Esophagus muscularis mucosa (tissue), 4 donors: ENCODE data around the gene CD2AP. TPM values are rescaled to one million over a fixed set of nuclear protein-coding genes. Genes with fewer than 3 reads are reported as not detected.

Source experiments
- DNase-seq: peaks from one replicate; pipeline ENCODE4 v3.0.0-alpha.2; 2017; ENCODE audit errors: extremely low spot score
- H3K27ac ChIP-seq, 4 donors: fragments of 200-600 bp; sonication (generic); replicated peaks in 1 of 4; 1 replicate in 3 of 4; 2 replicates in 1 of 4; pipeline ENCODE4 v1.5.1; 2016 to 2019; ENCODE audit warnings: mild to moderate bottlenecking in 1 of 4
- H3K27me3 ChIP-seq, 4 donors: fragments of 200-600 bp; sonication (generic); one replicate each; pipeline versions ENCODE4 v1.5.1 to v1.6.0; 2016 to 2019
- H3K36me3 ChIP-seq, 4 donors: fragments of 200-600 bp; sonication (generic); one replicate each; pipeline ENCODE4 v1.5.1; 2016 to 2019
- H3K4me1 ChIP-seq, 4 donors: fragments of 200-600 bp; sonication (generic); one replicate each; pipeline ENCODE4 v1.5.1; 2016 to 2019
- H3K4me3 ChIP-seq, 4 donors: fragments of 200-600 bp; sonication (generic); 1 replicate in 2 of 4; 2 replicates in 2 of 4; pipeline ENCODE4 v1.5.1; 2016 to 2019; ENCODE audit warnings: mild to moderate bottlenecking in 4 of 4, moderate library complexity in 1 of 4
- H3K9me3 ChIP-seq, 4 donors: fragments of 200-600 bp; sonication (generic); 1 replicate in 3 of 4; 2 replicates in 1 of 4; pipeline ENCODE4 v1.5.1; 2016 to 2019
- CTCF ChIP-seq, 3 experiments: fragments of 200-600 bp in 2 of 3; fragments of 450-650 bp in 1 of 3; sonication (generic) in 2 of 3; IDR thresholded peaks; one replicate each; pipeline ENCODE4 v1.5.1; 2017 to 2019; ENCODE audit warnings: antibody characterized with exemption in 3 of 3, mild to moderate bottlenecking in 2 of 3, moderate library complexity in 1 of 3
- EP300 ChIP-seq: sonication (generic); formaldehyde crosslinking; IDR thresholded peaks from one replicate; pipeline ENCODE4 v1.6.1; 2017; ENCODE audit warnings: antibody characterized with exemption
- POLR2A ChIP-seq: fragments of 450-650 bp; IDR thresholded peaks from one replicate; pipeline ENCODE4 v1.6.1; 2017; ENCODE audit warnings: antibody characterized with exemption, moderate library complexity, mild to moderate bottlenecking, low read depth
- POLR2AphosphoS5 ChIP-seq, 2 donors: sonication (generic); formaldehyde crosslinking; IDR thresholded peaks; one replicate each; pipeline ENCODE4 v1.6.1; 2017; ENCODE audit warnings: antibody characterized with exemption in 2 of 2
- WGBS: methylation state at CpG from one replicate; pipeline ENCODE4 v1.1.5; 2018; 5-methylcytosine and 5-hydroxymethylcytosine counted together
- intact Hi-C: fragments of 100-400 bp; cut with DNase I; formaldehyde crosslinking; loops from one replicate; pipeline ENCODE4 v1.15.1; 2023
- total RNA-seq, 4 donors: library from RNA; depleted of rRNA; stranded (reverse); fragments of >200 nt; gene quantifications; one replicate each; pipeline versions ENCODE4 v1.1.0 to v1.2.1, GENCODE V29; 2016

CD2AP gene
- total RNA-seq, 4 donors from 2014 or later = 17.2 to 20.7 (median 20.0) TPM

GRCh38 chr6:47485491-47486135 lies 8.0 kb downstream of the CD2AP start:
- no peak for DNase-seq
- H3K27ac ChIP-seq = no peak overlapping the region
- no peak overlapping the region for H3K4me3 ChIP-seq
- H3K9me3 ChIP-seq = no peaks in the 10 kb centered on the region
- TF ChIP-seq POLR2AphosphoS5 (IDR thresholded peaks at IDR 0.05) = no peak
- TF ChIP-seq EP300 = no peak
- TF ChIP-seq POLR2A = no peak
- TF ChIP-seq CTCF (IDR thresholded peaks at IDR 0.05) = no peak
- H3K36me3 ChIP-seq = no peaks in the 10 kb centered on the region
- H3K27me3 ChIP-seq = no peaks in the 10 kb centered on the region
- H3K4me1 ChIP-seq = peaks cover 0 to 40% (median 32%) of the 10 kb centered on the region in 4 donors
- intact Hi-C loops = no loop called here

- intact Hi-C loops = no loop called here
- H3K4me1 ChIP-seq = peaks cover 0 to 21% (median 14%) of the 10 kb centered on the region in 4 donors
- WGBS = 77% methylated on average over 2 of the region's 2 CpGs
Observed at GRCh38 chr6:47489995-47490394, 12.4 kb downstream of the CD2AP start.

GRCh38 chr6:47490676-47491075 lies 13.1 kb downstream of the CD2AP start:
- Histone ChIP-seq H3K4me1 (peaks cover 0 to 21% (median 13%) of the 10 kb centered on the region in 4 donors), H3K27ac (no peak overlapping the region), H3K9me3 (no peaks in the 10 kb centered on the region), H3K27me3 (no peaks in the 10 kb centered on the region), H3K4me3 (no peak overlapping the region), H3K36me3 (no peaks in the 10 kb centered on the region)
- DNase-seq = no peak
- TF ChIP-seq EP300 = no peak
- TF ChIP-seq CTCF (IDR thresholded peaks at IDR 0.05) = no peak
- no peak for TF ChIP-seq POLR2A
- no peak for TF ChIP-seq POLR2AphosphoS5 (IDR thresholded peaks at IDR 0.05)
- WGBS = 84% methylated on average over 1 of the region's 1 CpG
- intact Hi-C loops = no loop called here

More at GRCh38 chr6:47489995-47490394, 12.4 kb downstream of the CD2AP start:
- Histone ChIP-seq H3K27me3 (no peaks in the 10 kb centered on the region), H3K27ac (no peak overlapping the region), H3K4me3 (no peak overlapping the region), H3K36me3 (no peaks in the 10 kb centered on the region), H3K9me3 (no peaks in the 10 kb centered on the region)
- TF ChIP-seq POLR2A = no peak
- no peak for TF ChIP-seq POLR2AphosphoS5 (IDR thresholded peaks at IDR 0.05)
- TF ChIP-seq EP300 = no peak
- no peak for TF ChIP-seq CTCF (IDR thresholded peaks at IDR 0.05)
- no peak for DNase-seq

- peaks cover 0 to 18% (median 12%) of the 10 kb centered on the region in 4 donors for H3K4me1 ChIP-seq
- DNase-seq = no peak
- no peak overlapping the region for H3K4me3 ChIP-seq
- H3K27ac ChIP-seq = no peak overlapping the region
- no peaks in the 10 kb centered on the region for H3K36me3 ChIP-seq
- no peak for TF ChIP-seq CTCF (IDR thresholded peaks at IDR 0.05)
- TF ChIP-seq POLR2AphosphoS5 (IDR thresholded peaks at IDR 0.05) = no peak
- TF ChIP-seq EP300 = no peak
- TF ChIP-seq POLR2A = no peak
- 93% methylated on average over 2 of the region's 2 CpGs for WGBS
- intact Hi-C loops = no loop called here
- no peaks in the 10 kb centered on the region for H3K27me3 ChIP-seq
- no peaks in the 10 kb centered on the region for H3K9me3 ChIP-seq
Observed at GRCh38 chr6:47492355-47492754, 14.8 kb downstream of the CD2AP start.

- WGBS = 96% methylated on average over 8 of the region's 8 CpGs
- H3K4me3 ChIP-seq = no peak overlapping the region
- intact Hi-C loops = no loop called here
Observed at GRCh38 chr6:47495207-47495606, 17.6 kb downstream of the CD2AP start.

More at GRCh38 chr6:47495207-47495606, 17.6 kb downstream of the CD2AP start:
- Histone ChIP-seq H3K4me1 (peaks cover 0 to 14% (median 8%) of the 10 kb centered on the region in 4 donors), H3K9me3 (no peaks in the 10 kb centered on the region), H3K36me3 (no peaks in the 10 kb centered on the region), H3K27me3 (no peaks in the 10 kb centered on the region), H3K27ac (no peak overlapping the region)
- no peak for DNase-seq
- TF ChIP-seq EP300 (no peak), CTCF (IDR thresholded peaks at IDR 0.05) (no peak)
